GM19099 (cell line): ENCODE results near the gene PHACTR2.

Experiments
- POLR2A ChIP-seq: IDR thresholded peaks from 3 replicates; pipeline ENCODE4 v1.6.1; 2011; ENCODE audit warnings: low read depth; ENCODE audit not compliant: insufficient read length; ENCODE audit errors: extremely low read depth

The PHACTR2 gene

DNA sequence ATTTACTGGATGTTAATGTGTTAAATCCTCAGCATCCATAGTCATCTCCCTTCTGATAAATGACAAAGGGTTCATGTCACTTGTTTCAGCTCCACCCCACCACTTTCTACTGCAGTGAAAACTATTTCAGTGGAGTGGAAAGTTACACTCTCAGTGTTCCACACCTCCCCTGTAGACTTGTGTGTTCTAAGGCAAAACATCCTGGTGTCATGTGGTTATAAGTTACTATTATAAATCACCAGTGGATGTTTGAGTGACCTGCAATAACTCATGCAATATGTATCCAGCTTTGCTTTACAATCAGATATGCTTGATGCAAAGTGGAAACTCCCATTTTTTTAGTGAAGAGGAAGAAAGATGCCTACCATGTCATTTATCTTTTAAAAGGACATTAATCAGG is 83.3 kb downstream of the PHACTR2 start:
- TF ChIP-seq POLR2A: no peak

DNA sequence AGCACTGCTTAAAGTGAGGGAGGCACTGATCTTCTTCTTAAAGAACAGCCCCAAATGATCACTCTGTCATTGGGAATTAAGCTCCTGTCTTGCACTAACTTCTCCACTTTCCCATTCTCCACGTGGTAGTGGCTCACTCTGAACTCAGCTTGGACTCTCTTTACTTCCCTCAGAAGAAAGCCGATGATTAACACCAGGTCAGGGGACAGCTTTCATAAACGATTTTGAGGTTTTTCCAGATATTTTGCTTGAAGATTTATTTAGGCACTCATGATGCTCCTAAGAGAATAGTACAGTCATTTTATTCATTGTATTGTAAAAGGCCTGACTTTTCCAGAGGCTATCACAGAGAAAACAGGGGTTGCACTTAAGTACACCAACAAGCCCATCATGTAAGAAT is 84.4 kb downstream of the PHACTR2 start:
- TF ChIP-seq POLR2A: no peak

DNA sequence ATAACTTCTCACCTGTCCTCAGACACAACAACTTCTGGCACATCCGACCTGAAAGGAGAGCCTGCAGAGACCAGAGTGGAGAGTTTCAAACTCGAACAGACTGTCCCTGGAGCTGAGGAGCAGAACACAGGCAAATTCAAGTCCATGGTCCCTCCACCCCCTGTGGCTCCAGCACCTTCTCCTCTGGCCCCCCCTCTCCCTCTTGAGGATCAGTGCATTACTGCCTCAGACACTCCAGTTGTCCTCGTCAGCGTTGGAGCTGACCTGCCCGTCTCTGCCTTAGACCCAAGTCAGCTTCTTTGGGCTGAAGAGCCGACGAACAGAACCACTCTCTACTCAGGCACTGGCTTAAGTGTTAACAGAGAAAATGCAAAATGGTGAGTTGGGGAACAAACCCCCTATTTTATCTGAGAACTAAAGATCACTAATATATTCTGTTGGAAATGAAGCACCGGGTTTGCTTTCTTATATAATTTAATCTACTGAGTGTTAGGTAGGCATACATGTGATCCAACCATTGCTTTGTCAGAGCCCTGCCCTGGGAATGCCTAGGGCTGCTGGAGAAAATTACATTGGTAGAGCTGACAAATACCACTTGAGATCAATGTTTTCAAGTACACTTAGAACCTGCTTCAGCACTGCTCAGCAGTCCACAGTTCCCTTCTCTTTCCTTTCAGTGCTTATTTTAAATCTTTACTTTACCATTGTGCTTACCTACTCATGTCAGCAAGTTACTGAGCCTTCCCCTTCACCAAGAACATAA is 87.8 kb downstream of the PHACTR2 start:
- TF ChIP-seq POLR2A: no peak

DNA sequence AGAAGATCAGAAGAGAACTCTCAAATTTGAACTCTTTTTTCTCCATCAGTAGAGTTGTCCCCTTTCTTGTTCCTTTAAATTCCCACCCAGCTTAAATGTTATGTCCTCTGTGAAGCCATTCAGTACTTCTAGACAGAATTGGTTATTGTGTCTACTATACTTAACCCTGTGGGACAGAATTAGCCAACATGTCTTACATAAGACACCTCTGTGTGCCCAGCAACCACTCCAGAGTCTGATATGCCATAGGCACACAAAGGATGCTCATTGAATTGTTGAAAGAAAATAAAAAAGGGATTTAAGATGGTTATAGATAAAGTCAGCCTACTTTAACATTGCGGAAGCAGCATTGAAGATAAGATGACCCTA is 88.4 kb downstream of the PHACTR2 start:
- TF ChIP-seq POLR2A: no peak

DNA sequence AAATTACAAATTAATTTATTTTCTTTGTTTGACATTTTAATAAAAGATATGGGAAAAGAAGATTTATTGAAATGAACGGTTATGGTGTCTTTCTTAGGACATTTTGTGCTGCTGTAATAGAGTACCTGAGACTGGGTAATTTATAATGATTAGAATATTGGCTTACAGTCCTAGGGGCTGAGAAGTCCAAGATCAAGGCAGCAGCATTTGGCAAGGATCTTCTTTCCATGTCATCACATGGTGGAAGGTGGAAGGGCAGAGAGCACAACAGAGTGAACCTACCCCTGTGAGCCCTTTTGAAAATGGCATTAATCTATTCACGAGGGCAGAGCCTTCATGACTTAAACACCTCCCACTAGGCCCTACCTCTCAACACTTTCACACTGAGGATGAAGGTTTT is 89.7 kb downstream of the PHACTR2 start:
- no peak for TF ChIP-seq POLR2A

DNA sequence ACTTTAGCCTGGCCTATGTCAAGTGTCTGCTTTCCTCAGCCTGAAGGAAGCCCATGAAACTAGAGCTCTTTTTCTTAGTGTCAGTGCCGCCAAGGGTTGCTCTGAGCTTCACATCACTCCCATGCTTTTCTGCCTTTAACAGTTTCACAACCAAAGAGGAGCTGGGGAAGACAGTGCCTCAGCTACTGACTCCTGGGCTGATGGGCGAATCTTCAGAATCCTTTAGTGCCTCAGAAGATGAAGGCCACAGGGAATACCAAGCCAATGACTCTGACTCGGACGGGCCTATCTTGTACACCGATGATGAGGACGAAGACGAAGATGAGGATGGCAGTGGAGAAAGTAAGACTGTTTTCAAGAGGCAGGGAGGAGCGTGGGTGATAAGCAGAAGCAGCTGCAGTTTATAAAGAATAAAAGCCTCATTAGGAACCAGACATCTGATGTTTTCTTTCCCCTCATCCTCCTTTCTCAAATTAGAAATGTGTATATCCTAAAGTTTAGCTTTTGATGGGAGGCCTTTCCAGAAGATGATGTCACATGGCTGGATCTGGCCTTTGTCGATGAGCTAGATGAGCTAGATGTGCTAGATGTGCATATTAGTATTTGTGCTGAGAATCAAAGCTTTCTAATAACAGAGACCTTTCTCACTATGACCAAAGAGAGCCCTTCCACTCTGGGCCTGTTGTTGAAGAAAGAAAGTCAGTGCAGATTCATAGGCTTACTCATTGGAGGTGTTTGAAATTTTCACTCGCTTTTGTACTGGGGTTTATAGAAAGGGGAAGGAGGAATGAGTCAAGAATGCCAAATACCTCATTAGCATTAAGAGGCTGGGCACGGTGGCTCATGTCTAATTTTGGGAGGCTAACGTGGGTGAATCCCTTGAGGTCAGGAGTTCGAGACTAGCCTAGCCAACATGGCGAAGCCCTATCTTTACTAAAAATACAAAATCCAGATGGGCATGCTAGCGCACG is 94.6 kb downstream of the PHACTR2 start:
- TF ChIP-seq POLR2A: no peak

DNA sequence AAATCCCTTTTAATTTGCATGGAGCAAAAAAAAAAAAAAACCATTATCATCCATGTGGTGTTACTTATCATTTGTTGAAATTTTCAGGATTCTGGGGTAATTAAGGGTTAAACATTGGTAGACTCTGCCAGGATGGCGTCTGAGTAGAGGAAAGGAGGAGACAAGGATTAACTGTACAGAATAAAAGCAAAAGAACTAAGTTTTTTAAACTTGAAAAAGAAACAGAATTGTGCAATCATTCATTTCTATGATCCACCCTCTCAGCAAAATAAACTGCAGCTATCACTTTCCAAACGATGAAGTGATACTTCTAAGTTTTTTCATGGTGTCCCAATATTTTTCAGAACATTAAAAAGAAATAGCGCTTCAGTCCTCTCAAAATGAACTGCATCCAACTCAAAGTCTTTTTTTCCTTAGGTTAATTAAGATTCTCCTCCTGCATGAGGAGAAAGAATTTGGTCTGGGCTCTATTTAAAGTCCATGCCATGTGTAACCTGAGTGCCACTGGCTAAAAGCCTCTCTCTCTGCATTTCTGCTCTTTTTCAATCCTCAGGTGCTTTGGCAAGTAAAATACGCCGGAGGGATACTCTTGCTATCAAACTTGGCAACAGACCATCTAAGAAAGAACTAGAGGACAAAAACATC is 95.9 kb downstream of the PHACTR2 start:
- no peak for TF ChIP-seq POLR2A

DNA sequence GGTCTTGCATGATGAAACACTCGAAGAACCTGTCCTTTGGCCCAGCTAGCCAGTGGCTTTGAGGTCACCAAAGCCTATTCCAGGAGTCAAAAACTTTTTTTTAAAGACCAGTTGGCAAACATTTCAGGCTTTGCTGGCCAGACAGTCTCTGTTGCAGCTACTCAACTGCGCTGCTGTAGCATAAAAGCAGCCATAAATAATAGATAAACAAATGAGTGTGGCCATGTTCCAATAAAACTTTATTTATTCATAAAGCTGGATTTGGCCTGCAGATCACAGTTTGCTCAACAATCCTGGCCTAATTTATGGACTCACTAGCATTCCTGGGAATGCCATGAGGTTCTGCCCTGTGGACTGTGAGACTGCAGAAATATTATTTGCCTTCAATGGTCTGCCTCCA is 96.6 kb downstream of the PHACTR2 start:
- TF ChIP-seq POLR2A: no peak

DNA sequence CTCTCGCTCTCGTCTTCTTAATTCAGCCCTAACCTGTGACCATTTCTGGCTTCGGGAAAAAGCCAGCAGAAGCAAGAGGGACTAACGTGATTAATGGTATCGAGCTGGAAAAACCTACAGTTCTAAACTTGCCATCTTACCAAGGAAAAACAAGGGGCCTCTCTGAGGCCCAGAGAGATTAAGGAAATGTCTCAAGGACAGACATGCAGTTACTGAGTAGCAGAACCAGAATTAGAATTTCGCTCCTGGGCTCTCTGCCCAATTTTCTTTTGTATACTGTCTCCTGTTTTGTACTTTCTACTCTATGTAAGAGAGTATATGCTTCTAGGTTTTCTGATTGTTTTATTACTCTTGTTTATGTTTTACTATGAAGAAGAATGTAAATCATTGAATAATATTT is 97.6 kb downstream of the PHACTR2 start:
- no peak for TF ChIP-seq POLR2A

DNA sequence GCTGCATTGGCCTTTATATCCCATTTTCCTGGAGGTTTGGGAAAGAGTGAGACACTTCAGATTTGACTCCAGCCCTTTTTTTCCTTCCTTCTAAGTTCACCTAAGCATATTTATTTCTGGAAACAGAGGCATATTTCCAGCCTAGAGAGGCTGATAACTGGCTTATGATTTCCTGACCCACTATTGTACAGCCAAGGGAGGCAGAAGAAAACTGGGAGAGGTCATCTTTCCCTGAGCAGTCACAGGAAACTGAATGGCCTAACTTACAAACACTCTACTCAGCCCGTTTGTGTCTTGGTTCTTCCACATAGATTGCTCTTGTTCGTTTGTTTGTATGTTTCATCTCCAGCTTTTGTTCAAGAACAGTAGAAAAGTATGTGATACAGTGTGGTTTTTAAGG is 101.2 kb downstream of the PHACTR2 start:
- no peak for TF ChIP-seq POLR2A

DNA sequence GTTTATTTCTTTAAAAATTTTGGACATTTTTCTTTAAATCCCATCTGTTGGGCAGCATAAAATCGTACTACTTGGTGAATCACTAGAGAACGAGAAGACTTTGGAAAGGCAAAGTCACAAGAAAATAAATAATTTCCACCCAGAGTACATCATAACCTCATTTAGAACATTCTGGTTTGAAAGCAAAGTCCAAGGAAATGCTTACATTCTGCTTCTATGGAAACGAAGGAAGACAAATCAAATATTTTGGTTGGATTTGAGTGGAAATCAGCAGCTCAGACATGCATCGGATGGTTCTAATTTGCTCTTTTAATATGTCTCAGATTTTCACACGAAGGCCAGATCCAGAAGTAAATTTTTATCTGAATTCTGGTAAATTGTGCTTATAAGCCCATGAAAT is 104.7 kb downstream of the PHACTR2 start:
- no peak for TF ChIP-seq POLR2A

DNA sequence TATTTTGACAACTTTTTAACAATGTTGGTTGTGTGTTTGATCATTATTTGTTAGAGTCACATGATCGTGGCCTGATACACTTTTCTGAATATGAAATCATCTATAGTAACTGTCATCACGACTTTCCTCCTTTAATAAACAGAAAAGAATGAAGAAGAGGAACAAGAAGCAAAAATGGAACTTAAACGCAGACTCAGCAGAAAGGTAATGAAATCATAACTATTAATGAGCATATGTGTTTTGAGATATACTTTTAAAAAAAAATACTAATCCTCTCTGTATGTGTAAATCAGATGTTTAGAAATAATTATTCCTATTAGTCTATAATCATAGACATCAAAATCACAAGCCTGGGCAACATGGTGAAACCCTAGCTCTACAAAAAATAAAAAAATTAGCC is 105.3 kb downstream of the PHACTR2 start:
- TF ChIP-seq POLR2A: no peak

DNA sequence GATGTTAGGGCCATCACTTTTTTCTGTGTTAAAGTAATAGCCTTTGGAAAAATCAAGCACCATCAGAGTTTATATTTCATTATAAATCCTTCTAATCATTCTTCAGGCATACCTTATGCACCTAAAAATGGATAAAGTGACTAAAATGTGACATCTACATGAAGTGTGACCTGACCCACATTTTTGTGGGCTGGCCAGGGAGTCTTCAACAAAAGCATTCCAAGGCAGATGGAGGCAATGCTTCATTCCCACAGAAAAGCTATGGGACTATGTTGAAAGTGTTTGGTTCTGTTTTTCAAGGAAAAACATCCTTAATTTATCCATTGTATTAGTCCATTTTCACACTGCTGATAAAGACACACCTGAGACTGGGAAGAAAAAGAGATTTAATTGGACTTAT is 106.6 kb downstream of the PHACTR2 start:
- TF ChIP-seq POLR2A: no peak

DNA sequence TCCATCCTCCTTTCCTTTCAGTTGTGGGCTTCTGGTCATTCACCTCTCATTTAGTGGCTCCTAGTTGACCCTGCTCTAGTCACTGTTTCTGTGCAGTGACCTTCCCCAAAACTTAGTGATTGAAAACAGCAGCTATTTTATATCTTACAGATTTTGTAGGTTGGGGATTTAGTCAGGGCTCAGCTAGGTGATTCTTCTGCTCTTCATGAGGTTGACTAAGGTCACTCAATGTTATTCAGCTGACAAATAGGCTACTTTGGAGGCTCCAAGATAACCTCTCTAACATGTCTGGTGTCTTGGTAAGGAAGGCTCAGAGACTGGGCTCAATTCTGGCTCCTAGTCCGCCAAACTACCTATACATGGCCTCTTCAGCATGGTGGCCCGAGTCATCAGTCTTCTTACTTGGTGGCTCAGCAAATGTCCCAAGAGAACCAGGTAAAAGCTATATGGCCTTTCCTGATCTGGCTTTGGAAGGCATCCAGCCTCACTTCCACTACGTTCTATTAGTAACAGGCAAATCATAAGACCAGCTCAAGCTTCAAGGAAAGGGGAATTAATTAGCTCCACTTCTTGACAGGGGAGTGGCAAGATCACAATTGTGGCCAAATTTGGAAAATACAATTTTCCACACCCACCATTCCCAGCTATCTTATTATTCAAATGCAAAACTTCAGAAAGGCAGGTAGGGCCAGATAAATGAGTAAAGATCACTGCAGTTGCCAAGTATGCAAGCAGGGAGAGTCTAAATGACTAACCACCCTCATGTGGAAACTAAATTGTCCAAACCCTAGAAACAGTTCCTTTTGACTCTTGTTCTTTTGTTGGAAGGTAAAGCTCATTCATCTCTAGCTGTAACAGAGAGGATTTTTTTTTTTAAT is 114.9 kb downstream of the PHACTR2 start:
- TF ChIP-seq POLR2A: no peak

DNA sequence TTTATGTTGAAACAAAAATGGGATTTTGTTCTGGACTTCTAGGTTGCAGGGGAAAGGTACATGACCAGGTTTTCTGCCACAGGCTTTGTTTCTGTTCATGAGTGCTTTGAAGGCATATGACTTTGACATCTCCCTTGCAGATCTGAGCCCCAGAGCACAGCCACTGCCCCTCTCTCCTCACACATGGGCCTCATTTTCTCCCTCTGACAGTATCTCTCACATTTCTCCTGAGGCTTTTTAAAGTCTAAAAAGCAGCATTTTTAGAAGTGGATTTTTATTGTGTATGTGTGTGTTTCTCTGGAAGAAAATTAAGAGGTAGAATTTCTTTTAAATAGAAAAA is 115.5 kb downstream of the PHACTR2 start:
- TF ChIP-seq POLR2A: no peak

DNA sequence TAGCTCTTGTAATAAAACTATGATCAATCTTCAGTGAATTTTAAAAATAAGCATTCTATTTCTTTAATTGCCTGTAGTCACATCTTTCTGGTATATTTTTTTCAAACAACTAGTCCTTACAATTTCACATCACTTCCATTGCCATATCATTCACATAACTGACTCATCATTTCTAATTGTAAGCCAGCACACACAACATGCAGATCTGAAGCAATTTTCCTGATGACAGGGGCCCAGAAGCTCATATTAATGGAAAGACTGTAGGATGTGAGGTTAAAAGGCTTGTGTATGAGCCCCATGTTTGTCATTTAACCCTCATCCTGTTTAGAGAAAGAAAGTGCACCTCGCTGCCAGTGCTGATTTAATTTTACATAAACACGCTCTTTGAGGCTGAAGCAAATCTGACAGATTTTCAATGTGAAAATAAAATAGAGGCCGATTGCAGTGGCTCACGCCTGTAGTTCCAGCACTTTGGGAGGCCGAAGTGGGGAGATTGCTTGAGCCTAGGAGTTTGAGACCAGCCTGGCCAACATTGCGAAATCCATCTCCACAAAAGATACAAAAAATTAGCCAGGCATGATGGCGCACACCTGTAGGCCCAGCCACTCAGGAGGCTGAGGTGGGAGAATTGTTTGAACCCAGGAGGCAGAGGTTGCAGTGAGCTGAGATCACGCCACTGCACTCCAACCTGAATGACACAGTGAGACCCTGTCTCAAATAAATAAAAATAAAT is 125.2 kb downstream of the PHACTR2 start:
- no peak for TF ChIP-seq POLR2A
